ENCODE results near the gene LEMD2. TPM values are rescaled to one million over a fixed set of nuclear protein-coding genes. Genes with fewer than 3 reads are reported as not detected.
A peak's percentile ranks its signal among the peaks of the same experiment; 100 is the strongest.

The LEMD2 gene
- total RNA-seq, 1 experiment from 2014 or later = 91.8 TPM

DNA sequence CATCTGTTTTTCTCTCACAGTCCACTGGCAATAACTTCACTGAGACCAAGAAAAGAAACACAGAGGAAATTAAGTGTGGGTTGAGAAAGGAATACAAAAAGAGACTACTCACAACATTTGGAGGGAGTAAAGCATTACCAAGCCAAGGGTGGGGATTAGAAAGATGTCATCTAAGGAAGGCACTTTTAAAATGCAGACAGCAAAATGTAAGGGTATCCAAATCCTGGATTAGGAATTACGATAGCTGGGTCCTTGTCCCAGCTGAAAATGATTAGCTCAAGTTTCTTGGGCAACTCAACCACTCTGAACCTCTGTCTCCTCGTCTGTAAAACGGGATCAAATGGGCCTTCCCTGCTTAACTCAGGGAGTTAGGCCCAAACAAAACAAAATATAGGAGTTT is 2.2 kb downstream of the LEMD2 start:
- Histone ChIP-seq H3K18ac (ENCODE audit: insufficient read length, low read depth, low read length) (no peak overlapping the region), H2BK12ac (ENCODE audit: insufficient read length, low read depth, low read length) (no peak overlapping the region), H3K27ac (ENCODE audit: insufficient read length, low read depth, low read length) (no peak overlapping the region), H3K23me2 (ENCODE audit: insufficient read length, low read depth, low read length, poor library complexity, severe bottlenecking) (peaks cover 8% of the 10 kb centered on the region), H3K4ac (ENCODE audit: low read depth, low read length) (no peak overlapping the region), H4K20me1 (ENCODE audit: control insufficient read depth, insufficient read depth, insufficient read length) (no peaks in the 10 kb centered on the region), H2BK20ac (ENCODE audit: low read depth, low read length, poor library complexity, severe bottlenecking) (no peak overlapping the region), H3K9me3 (ENCODE audit: control insufficient read depth, low read depth, low read length) (no peaks in the 10 kb centered on the region), H2BK5ac (ENCODE audit: insufficient read length, low read length) (no peak overlapping the region), H3K14ac (ENCODE audit: insufficient read depth, low read length) (no peak overlapping the region), H3K56ac (ENCODE audit: insufficient read length, low read depth, low read length) (no peak overlapping the region), H3K4me2 (ENCODE audit: insufficient read depth, insufficient read length, low read length) (no peak overlapping the region), H3T11ph (ENCODE audit: low read length) (no peak overlapping the region), H3K79me2 (ENCODE audit: insufficient read depth, low read length) (peaks cover 9% of the 10 kb centered on the region; the same call in 1 of the 2 replicates), H3K79me1 (ENCODE audit: insufficient read depth, low read depth, low read length, poor library complexity, severe bottlenecking) (peaks cover 3% of the 10 kb centered on the region), H4K5ac (ENCODE audit: insufficient read length, low read depth, low read length) (no peak overlapping the region), H3K27me3 (ENCODE audit: insufficient read depth, low read length) (no peaks in the 10 kb centered on the region), H4K91ac (ENCODE audit: insufficient read length, low read depth, low read length) (no peak overlapping the region), H2AK5ac (ENCODE audit: insufficient read length, low read length) (no peak overlapping the region), H2AFZ (ENCODE audit: low read length) (no peak overlapping the region), H3K4me1 (ENCODE audit: insufficient read depth, low read length) (peaks cover 27% of the 10 kb centered on the region; the same call in 1 of the 2 replicates), H3K9ac (ENCODE audit: extremely low read depth, insufficient read length, low read length) (no peak overlapping the region), H4K8ac (replicated peaks; ENCODE audit: insufficient read length, low read depth, low read length) (no peak overlapping the region), H2BK120ac (ENCODE audit: low read depth, low read length, poor library complexity, severe bottlenecking) (no peak overlapping the region), H2BK15ac (ENCODE audit: low read depth, low read length) (no peak overlapping the region), H3K23ac (ENCODE audit: insufficient read length, low read depth, low read length) (no peak overlapping the region)
- no peak for TF ChIP-seq CTCF (conservative IDR thresholded peaks at IDR 0.05)
- Mint-ChIP-seq H3K27me3 (ENCODE audit: low read depth) (no peaks in the 10 kb centered on the region), H3K4me3 (peak overlapping the region; percentile 85 to 87; a peak in 4 of 5 replicates), H3K9me3 (no peaks in the 10 kb centered on the region), H3K27ac (no peak overlapping the region), H3K36me3 (ENCODE audit: insufficient read depth in 1 of 3, low read depth in 3 of 3) (peaks cover 16 to 43% (median 40%) of the 10 kb centered on the region in 3 experiments; a peak in 6 of 7 replicates), H3K4me1 (peaks cover 74 to 76% of the 10 kb centered on the region in 2 experiments)
- no CpG with 5 or more reads among the region's 3 CpGs for WGBS (ENCODE audit: extremely low coverage, insufficient read length, low lambda C conversion rate)
- no peak for DNase-seq
